H1 (cell line): ENCODE measurements around the gene TAF10. TPM values are rescaled to one million over a fixed set of nuclear protein-coding genes. Genes with fewer than 3 reads are reported as not detected.

Experiments
- CREB1 ChIP-seq: IDR thresholded peaks from 2 replicates; pipeline ENCODE4 v1.6.1; 2012; ENCODE audit warnings: inconsistent platforms
- CTCF ChIP-seq, 3 experiments: IDR thresholded peaks; 1 replicate in 2 of 3; 2 replicates in 1 of 3; pipeline versions ENCODE4 v1.5.1 to v1.6.1; 2011; ENCODE audit warnings: low read length in 3 of 3, mild to moderate bottlenecking in 3 of 3, inconsistent platforms in 2 of 3, low read depth in 1 of 3, moderate library complexity in 1 of 3; ENCODE audit not compliant: insufficient read depth in 1 of 3; ENCODE audit errors: control extremely low read depth in 1 of 3
- KDM5A ChIP-seq: fragments of 200-600 bp; IDR thresholded peaks from 2 replicates; pipeline ENCODE4 v1.7.1; 2012; ENCODE audit warnings: mild to moderate bottlenecking, low read length, inconsistent platforms, mixed read lengths
- POLR2AphosphoS5 ChIP-seq: IDR thresholded peaks from 2 replicates; pipeline ENCODE4 v1.6.1; 2011; ENCODE audit warnings: low read depth, low read length
- RAD21 ChIP-seq, 2 experiments: IDR thresholded peaks in 1 of 2; conservative IDR thresholded peaks in 1 of 2; 2 replicates each; pipeline ENCODE4 v1.6.1; 2011; ENCODE audit warnings: low read depth in 2 of 2, low read length in 2 of 2, improper control_type of control experiment in 1 of 2, inconsistent platforms in 1 of 2, mild to moderate bottlenecking in 1 of 2, moderate library complexity in 1 of 2
- ZNF274 ChIP-seq: IDR thresholded peaks from 2 replicates; pipeline ENCODE4 v1.7.0; 2012; ENCODE audit warnings: low read length, borderline replicate concordance; ENCODE audit errors: extremely low read depth
- polyA plus RNA-seq, 7 experiments: library from polyadenylated mRNA; depleted of rRNA in 3 of 7; stranded (reverse) in 5 of 7; unstranded in 2 of 7; fragments of >200 nt in 5 of 7; fragments of 200-250 nt in 2 of 7; gene quantifications; 1 replicate in 5 of 7; 2 replicates in 1 of 7; 4 replicates in 1 of 7; pipeline versions ENCODE4 v1.2.1 to v1.2.3, GENCODE V29; 2011 to 2013; ENCODE audit warnings: missing spikeins in 2 of 7, mixed read lengths in 2 of 7
- total RNA-seq: library from RNA; stranded (reverse); fragmentation: NEBNext Ultra II Directional; extraction: Animal tissue kit (Norgen Biotek cat#: 25700); gene quantifications from 2 replicates; pipeline ENCODE4 v1.2.1, GENCODE V29; 2021
- TF ChIP-seq, protein P1 (sequence below): fragments of 300-600 bp; sonication (generic); IDR thresholded peaks from 2 replicates; pipeline ENCODE4 v1.7.1; 2012; ENCODE audit warnings: low read length, moderate library complexity, mild to moderate bottlenecking, inconsistent platforms; ENCODE audit not compliant: insufficient replicate concordance

The TAF10 gene
- total and polyA plus RNA-seq, 2 of the 8 experiments (the other 6 are each of a cell fraction or from before 2014, with no cell fraction given) = 128 to 213 TPM

GRCh38 chr11:6612213-6613041, at the start of gene TAF10 (continued):
- TF ChIP-seq, protein P1, sequence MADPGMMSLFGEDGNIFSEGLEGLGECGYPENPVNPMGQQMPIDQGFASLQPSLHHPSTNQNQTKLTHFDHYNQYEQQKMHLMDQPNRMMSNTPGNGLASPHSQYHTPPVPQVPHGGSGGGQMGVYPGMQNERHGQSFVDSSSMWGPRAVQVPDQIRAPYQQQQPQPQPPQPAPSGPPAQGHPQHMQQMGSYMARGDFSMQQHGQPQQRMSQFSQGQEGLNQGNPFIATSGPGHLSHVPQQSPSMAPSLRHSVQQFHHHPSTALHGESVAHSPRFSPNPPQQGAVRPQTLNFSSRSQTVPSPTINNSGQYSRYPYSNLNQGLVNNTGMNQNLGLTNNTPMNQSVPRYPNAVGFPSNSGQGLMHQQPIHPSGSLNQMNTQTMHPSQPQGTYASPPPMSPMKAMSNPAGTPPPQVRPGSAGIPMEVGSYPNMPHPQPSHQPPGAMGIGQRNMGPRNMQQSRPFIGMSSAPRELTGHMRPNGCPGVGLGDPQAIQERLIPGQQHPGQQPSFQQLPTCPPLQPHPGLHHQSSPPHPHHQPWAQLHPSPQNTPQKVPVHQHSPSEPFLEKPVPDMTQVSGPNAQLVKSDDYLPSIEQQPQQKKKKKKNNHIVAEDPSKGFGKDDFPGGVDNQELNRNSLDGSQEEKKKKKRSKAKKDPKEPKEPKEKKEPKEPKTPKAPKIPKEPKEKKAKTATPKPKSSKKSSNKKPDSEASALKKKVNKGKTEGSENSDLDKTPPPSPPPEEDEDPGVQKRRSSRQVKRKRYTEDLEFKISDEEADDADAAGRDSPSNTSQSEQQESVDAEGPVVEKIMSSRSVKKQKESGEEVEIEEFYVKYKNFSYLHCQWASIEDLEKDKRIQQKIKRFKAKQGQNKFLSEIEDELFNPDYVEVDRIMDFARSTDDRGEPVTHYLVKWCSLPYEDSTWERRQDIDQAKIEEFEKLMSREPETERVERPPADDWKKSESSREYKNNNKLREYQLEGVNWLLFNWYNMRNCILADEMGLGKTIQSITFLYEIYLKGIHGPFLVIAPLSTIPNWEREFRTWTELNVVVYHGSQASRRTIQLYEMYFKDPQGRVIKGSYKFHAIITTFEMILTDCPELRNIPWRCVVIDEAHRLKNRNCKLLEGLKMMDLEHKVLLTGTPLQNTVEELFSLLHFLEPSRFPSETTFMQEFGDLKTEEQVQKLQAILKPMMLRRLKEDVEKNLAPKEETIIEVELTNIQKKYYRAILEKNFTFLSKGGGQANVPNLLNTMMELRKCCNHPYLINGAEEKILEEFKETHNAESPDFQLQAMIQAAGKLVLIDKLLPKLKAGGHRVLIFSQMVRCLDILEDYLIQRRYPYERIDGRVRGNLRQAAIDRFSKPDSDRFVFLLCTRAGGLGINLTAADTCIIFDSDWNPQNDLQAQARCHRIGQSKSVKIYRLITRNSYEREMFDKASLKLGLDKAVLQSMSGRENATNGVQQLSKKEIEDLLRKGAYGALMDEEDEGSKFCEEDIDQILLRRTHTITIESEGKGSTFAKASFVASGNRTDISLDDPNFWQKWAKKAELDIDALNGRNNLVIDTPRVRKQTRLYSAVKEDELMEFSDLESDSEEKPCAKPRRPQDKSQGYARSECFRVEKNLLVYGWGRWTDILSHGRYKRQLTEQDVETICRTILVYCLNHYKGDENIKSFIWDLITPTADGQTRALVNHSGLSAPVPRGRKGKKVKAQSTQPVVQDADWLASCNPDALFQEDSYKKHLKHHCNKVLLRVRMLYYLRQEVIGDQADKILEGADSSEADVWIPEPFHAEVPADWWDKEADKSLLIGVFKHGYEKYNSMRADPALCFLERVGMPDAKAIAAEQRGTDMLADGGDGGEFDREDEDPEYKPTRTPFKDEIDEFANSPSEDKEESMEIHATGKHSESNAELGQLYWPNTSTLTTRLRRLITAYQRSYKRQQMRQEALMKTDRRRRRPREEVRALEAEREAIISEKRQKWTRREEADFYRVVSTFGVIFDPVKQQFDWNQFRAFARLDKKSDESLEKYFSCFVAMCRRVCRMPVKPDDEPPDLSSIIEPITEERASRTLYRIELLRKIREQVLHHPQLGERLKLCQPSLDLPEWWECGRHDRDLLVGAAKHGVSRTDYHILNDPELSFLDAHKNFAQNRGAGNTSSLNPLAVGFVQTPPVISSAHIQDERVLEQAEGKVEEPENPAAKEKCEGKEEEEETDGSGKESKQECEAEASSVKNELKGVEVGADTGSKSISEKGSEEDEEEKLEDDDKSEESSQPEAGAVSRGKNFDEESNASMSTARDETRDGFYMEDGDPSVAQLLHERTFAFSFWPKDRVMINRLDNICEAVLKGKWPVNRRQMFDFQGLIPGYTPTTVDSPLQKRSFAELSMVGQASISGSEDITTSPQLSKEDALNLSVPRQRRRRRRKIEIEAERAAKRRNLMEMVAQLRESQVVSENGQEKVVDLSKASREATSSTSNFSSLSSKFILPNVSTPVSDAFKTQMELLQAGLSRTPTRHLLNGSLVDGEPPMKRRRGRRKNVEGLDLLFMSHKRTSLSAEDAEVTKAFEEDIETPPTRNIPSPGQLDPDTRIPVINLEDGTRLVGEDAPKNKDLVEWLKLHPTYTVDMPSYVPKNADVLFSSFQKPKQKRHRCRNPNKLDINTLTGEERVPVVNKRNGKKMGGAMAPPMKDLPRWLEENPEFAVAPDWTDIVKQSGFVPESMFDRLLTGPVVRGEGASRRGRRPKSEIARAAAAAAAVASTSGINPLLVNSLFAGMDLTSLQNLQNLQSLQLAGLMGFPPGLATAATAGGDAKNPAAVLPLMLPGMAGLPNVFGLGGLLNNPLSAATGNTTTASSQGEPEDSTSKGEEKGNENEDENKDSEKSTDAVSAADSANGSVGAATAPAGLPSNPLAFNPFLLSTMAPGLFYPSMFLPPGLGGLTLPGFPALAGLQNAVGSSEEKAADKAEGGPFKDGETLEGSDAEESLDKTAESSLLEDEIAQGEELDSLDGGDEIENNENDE = no peak
- TF ChIP-seq CREB1 (peak; percentile 94), KDM5A (no peak), RAD21 (IDR thresholded peaks at IDR 0.05 in 1 of 2, conservative IDR thresholded peaks at IDR 0.05 in 1 of 2; ENCODE audit: low read depth in 2 of 2, low read length in 2 of 2) (peak; percentile 41 to 50), ZNF274 (no peak), CTCF (IDR thresholded peaks at IDR 0.05; ENCODE audit: control extremely low read depth in 1 of 3, insufficient read depth in 1 of 3, low read depth in 1 of 3, low read length in 3 of 3) (peak; percentile 70 to 87 (median 83)), POLR2AphosphoS5 (peak; percentile 94; the same call in 1 of the 2 replicates)
